BE2C (cell line): Measurements from ENCODE around the gene EXOSC2. TPM values are rescaled to one million over a fixed set of nuclear protein-coding genes. Genes with fewer than 3 reads are reported as not detected.

ENCODE experiments used
- DNase-seq: peaks from one replicate; pipeline ENCODE4 v3.0.0-alpha.2; 2020
- H3K27me3 ChIP-seq: fragments of 250-450 bp; sonication (Bioruptor Pico); 2 replicates; pipeline ENCODE4 v1.5.1; 2020; ENCODE audit warnings: mild to moderate bottlenecking
- H3K36me3 ChIP-seq: fragments of 250-450 bp; sonication (Bioruptor Pico); 2 replicates; pipeline ENCODE4 v1.5.1; 2020; ENCODE audit warnings: mild to moderate bottlenecking
- H3K4me1 ChIP-seq: fragments of 250-450 bp; sonication (Bioruptor Pico); 2 replicates; pipeline ENCODE4 v1.5.1; 2020
- H3K4me3 ChIP-seq: 2 replicates; pipeline ENCODE4 v1.5.1; 2011; ENCODE audit warnings: low read depth, low read length
- H3K9me3 ChIP-seq: fragments of 250-450 bp; sonication (Bioruptor Pico); 2 replicates; pipeline ENCODE4 v1.5.1; 2020
- CTCF ChIP-seq: IDR thresholded peaks from 2 replicates; pipeline ENCODE4 v1.5.1; 2012; ENCODE audit warnings: mild to moderate bottlenecking, low read depth, low read length
- polyA plus RNA-seq: library from polyadenylated mRNA; unstranded; fragments of >200 nt; gene quantifications from one replicate; pipeline ENCODE4 v1.2.1, GENCODE V29; 2012; ENCODE audit warnings: low read depth, missing spikeins; ENCODE audit not compliant: insufficient read length, insufficient read depth

Gene EXOSC2, protein sequence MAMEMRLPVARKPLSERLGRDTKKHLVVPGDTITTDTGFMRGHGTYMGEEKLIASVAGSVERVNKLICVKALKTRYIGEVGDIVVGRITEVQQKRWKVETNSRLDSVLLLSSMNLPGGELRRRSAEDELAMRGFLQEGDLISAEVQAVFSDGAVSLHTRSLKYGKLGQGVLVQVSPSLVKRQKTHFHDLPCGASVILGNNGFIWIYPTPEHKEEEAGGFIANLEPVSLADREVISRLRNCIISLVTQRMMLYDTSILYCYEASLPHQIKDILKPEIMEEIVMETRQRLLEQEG
- 74.2 TPM for polyA plus RNA-seq

DNA sequence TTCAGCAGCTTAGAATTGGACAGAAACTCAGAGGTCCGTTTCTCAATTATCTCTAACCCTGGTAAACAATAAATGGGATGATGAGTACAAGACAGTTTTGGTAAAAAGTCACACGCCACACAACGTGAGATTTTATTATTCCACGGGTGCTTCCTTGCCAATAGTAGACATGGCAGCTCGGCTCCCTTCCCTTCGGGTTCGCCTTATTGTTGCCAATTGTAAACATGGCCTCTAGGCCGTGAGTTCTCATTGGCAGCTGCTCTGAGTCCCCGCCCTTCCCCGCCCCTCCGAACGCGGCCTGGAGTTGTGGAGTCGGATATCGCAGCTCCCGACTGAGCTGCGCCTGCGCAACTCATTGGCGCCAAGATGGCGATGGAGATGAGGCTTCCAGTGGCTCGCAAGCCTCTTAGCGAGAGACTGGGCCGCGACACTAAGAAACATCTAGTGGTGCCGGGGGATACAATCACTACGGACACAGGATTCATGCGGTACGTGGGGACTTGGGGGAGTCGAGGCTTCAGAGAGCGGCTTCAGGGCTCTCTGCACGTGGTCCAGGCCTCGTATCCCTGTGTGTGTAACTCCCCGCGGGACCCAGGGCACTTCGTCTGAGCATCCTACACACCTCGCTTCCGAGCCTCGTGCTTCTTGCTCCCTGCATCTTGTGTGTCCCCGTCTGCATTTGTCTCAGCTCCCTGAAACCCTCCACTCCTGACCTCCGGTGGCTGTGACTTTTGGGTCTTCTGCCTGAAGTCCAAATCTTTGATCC is at the start of gene EXOSC2:
EXOSC2 (plus strand) TSS at position 355 of the 766 bp plus-strand sequence; CDS start at position 367, 12 bp downstream.
- H3K27me3 ChIP-seq, result no peaks in the 10 kb centered on the region
- peaks cover 3% of the 10 kb centered on the region; the same call in 1 of the 2 replicates for H3K4me1 ChIP-seq
- peak within 1 kb of the TSS; percentile 99 for H3K4me3 ChIP-seq
- peaks cover 34% of the 10 kb centered on the region for H3K36me3 ChIP-seq
- DNase-seq, result peak; percentile 99
- no peaks in the 10 kb centered on the region for H3K9me3 ChIP-seq
- no peak for TF ChIP-seq CTCF

GRCh38 chr9:130651221-130651620 is 42.4 kb upstream of the EXOSC2 start:
- Histone ChIP-seq H3K36me3 (no peaks in the 10 kb centered on the region), H3K4me1 (no peaks in the 10 kb centered on the region), H3K27me3 (no peaks in the 10 kb centered on the region; the same call in 1 of the 2 replicates), H3K9me3 (no peaks in the 10 kb centered on the region), H3K4me3 (no peak overlapping the region)
- no peak for DNase-seq
- no peak for TF ChIP-seq CTCF

DNA sequence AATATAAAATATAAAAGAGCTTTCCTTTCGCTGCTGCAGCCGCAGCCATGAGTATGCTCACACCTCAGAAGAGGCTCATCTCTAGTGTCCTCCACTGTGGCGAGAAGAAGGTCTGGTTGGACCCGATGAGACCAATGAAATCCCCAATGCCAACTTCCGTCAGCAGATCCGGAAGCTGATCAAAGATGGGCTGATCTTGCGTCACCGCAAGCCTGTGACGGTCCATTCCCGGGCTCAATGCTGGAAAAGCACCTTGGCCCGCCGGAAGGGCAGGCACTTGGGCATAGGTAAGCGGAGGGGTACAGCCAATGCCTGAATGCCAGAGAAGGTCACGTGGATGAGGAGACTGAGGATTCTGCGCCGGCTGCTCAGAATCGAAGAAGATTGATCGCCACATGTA is 41.8 kb upstream of the EXOSC2 start:
- Histone ChIP-seq H3K4me1 (no peaks in the 10 kb centered on the region), H3K9me3 (no peaks in the 10 kb centered on the region), H3K4me3 (no peak overlapping the region), H3K36me3 (no peaks in the 10 kb centered on the region), H3K27me3 (no peaks in the 10 kb centered on the region; the same call in none of the 2 replicates)
- DNase-seq, result no peak
- no peak for TF ChIP-seq CTCF

- H3K27me3 ChIP-seq, result peaks cover 25% of the 10 kb centered on the region
- no peak for TF ChIP-seq CTCF
- DNase-seq, result no peak
- H3K9me3 ChIP-seq, result no peaks in the 10 kb centered on the region
- no peaks in the 10 kb centered on the region for H3K36me3 ChIP-seq
- no peaks in the 10 kb centered on the region for H3K4me1 ChIP-seq
- no peak overlapping the region for H3K4me3 ChIP-seq
These were observed 38.7 kb upstream of the EXOSC2 start for GRCh38 chr9:130654879-130655278.

- Histone ChIP-seq H3K4me3 (no peak overlapping the region), H3K9me3 (no peaks in the 10 kb centered on the region), H3K27me3 (peaks cover 67% of the 10 kb centered on the region), H3K4me1 (no peaks in the 10 kb centered on the region), H3K36me3 (no peaks in the 10 kb centered on the region)
- TF ChIP-seq CTCF, result no peak
- no peak for DNase-seq
These were observed 34.5 kb upstream of the EXOSC2 start for GRCh38 chr9:130658893-130659698.
